HG02571 (cell line): Measurements from ENCODE around the gene LRRC7.

ENCODE experiments used
- ATAC-seq: cut with Tn5 transposase; IDR thresholded peaks from one replicate; pipeline ENCODE4 v1.9.1; 2021; ENCODE audit warnings: mild to moderate bottlenecking, moderate library complexity; ENCODE audit not compliant: unreplicated experiment

The LRRC7 gene

DNA sequence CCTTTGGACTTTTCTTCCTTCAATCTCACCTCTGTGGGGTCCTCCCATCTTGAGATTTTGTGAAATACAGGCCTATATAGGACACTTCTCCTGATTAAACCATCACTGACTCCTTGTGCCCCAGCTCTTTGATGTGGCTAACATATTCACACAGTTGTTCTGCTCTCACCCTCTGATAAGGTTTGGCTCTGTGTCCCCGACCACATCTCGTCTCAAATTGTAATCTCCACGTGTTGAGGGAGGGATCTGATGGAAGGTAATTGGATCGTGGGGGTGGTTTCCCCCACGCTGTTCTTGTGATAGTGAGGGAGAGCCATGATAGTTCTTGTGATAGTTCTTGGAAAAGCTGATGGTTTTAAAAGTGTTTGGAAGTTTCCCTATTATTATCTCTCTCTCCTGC is 19.7 kb downstream of the LRRC7 start:
- no peak for ATAC-seq

DNA sequence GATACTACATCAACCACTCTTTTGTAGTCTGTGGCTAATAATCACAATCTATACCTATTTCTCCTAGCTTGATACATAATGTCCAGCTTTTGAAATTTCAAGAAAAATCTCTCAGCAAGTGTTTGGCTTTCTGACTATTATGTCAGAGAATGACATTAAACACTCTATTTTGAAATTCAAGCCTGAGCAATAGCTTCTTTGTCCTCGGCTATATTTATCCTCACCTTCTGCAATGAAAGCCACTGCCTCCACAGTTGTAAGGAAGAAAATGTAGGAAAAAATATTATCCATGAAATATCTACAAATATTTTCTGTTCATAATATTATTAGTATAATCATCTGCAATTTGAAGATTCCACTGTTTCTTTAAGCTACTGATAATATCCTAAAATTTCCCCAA is 22.1 kb downstream of the LRRC7 start:
- no peak for ATAC-seq

DNA sequence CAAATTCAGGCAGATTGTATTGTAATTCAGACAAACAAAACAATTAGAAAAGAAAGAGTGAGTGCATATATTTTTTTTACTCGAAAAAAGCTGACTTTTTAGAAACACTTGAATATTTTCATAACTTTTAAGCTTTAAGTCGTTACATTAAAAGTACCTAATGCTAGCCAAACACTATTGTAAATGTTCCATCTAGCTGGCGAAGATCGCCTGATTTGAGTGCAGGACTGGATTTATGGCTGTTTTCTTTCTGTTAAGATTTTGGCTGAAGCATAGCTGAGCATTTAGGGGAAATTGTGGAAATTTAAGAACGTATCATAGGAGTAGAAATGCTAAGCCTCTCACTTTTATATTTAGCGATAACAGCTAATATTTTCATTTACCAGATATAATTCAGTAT is 24.6 kb downstream of the LRRC7 start:
- no peak for ATAC-seq

DNA sequence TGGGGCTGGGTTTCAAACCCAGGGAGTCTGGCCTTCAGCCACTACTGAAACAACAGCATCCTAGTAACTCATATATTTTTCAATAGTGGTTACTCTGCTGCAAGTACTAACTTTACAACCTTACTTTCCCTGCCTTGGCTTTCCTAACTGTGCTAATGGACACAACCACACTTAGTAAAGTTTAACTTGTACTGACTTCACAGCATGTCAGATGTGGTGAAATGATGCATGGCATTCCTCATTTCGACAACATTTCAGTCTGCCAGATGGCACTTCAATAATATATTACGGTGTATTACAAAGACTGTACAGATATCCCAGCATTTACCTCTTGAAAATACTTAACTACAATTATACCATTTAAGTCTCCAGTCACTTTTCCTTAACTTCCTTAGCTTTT is 27.8 kb downstream of the LRRC7 start:
- no peak for ATAC-seq

DNA sequence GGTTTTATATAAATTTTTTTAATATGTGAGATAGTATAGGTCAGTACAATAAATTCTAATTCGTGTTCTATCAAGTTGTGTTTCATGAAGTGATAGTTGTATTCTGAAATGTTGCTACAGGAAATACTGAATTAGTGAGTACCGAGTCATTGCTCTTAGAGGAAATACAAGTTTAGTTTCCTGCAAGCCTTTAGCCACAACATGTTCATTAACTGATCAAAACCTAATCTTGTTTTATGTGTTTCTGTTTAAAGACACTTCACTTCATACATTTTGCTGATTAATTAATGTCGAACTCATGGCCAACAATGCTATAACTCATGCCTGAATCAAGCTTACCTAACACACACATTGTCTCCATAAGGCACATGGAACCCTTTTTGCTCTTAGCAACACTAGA is 43.6 kb downstream of the LRRC7 start:
- ATAC-seq: no peak

DNA sequence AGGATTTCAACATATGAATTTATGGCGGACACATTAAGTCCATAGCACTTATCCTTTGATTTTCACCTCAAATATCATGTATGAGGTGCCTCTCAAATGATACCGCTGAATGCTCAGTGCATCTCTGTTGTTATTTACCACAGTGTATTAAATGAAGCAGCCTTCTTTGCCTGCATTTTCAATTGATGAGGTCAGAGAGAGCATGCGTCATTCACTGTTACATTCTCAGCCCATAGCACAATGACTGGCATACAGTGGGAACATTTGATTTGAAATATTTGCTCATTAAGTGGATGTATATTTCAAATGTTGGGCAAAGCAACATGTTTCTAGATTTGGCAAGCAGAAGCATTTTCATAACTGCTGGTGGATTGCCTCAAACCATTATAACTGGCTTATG is 45.7 kb downstream of the LRRC7 start:
- ATAC-seq: no peak

DNA sequence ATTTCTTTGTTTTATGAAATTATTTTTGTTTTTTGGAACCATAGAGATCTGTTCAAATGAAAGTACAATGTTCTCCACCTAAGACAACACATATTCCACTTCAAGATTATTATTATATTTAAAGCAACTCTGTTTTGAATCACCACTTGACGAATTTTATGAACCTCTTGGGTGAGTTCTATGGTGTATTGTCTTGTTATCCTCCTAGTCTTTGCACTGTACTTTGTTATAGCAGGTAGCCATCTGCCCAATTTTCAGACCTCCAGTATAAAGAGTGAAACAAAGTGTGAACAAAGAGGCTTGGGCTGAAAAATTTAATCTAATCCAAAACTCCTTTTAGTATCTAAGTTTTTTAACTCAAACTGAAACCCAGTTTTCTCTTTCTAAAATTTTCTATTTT is 71.0 kb downstream of the LRRC7 start:
- no peak for ATAC-seq

DNA sequence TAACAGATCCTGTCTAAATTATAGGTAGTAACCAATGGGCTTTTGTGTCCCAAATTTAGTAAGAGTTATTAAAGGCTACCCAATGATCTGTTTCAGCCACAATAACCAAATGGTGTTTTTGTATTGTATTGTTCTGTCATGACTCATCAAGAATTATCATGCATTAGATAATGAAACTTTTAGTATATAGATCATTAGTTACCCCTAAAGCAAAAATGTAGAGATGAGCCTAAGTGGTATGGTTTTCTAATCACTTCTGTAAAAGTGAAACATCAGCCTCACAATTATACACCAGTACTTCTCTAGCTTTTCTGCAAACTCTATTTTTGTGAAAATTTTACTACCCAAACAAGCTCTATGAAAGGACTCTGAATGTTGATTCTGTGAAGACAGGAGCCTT is 71.4 kb downstream of the LRRC7 start:
- ATAC-seq: no peak

DNA sequence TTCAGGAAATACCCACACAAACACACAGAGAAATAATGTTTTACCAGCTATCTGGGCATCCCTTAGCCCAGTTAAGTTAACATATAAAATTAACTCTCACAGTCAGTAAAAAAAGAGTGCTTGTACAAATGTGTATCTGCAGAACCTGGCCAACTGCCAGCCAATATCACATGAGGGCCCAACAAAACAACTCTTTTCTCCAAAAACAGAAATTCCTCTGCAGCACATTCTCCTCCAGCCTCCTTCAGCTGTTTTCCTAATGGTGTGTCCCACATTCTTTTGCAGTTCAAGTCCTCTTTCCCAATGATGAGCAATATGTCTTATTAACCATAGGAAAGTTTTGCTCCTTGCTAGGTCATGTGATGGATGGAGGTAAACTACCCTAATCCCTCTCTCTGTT is 75.5 kb downstream of the LRRC7 start:
- ATAC-seq: no peak

DNA sequence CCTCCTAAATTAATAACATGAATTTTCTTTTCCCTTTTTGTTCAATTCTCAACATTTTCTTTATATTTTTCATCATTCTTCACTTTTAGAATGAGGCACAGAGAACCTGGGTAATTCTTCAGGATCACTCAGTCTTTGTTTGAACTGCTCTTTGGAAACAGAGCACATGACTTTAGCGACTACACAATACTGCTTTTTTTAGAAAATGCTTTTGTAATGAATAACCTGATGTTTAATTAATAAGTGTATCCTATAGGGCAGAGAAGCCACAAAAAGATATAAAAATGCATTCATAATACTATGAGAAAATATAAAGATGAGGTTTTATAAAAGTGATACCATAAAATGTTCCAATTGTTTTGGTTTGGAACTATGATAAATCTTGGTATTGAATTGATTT is 77.8 kb downstream of the LRRC7 start:
- ATAC-seq: no peak

DNA sequence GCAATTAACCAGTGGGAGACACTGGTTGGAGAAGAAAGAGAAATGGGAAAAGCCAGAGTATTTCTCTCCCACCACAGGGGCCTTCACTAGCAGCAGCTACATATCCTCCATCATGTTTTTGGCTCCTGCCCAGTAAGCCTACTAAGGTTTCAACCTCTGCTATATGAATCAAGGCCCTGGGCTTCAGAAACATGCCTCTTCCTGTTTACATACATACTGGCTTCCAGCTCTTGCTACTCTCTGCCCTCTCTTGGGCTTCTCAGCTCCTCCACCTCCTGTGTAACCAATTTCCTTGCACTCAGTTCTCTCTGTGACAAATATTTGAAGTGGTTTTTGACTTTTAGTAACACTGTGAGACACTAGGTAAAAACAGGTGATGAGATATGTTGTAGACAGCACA is 80.8 kb downstream of the LRRC7 start:
- no peak for ATAC-seq

DNA sequence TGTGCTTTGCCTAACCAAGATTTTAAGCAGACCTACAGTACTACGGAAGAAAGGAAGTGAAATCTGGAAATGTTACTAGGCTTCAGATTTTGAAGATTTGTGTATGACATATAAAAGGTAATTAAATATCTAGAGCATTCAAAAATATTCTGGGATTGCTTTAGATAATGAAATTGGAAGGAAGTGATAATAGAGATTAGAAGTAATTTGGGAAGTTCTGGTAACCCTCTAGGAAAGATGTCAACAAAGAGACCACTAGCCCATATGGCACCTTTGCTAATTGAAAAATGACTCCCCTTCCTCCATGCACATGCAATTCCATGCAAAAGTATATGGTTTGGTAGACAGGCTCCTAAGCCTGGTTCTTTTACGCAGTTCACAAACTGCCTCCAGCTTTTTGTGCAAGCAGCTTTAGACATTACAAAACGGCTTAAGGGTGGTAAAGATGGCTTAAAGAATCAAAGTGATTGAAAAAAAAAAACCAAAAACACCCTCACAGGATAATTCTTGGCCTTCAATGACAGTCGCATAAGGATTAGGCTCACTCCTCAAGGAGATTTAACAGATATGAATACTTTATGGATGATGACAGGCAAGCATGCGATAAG is 81.8 kb downstream of the LRRC7 start:
- no peak for ATAC-seq

DNA sequence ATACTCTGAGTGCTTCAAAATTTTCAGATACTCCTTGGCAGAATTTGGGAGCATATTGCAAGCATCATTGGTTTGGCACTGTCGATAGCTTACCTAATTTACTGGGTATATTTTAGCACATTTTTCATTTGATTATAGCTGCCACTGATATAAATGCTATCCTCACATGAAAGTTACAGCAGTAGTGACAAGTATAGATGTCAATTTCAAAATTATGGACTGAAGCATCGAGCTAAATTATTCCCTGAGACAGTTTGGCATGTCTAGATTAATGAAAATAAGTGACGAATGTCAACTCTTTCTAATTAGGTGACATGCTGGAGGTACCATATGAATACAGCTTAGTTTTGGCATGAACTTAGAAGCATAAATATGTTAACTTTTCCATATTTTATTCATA is 83.1 kb downstream of the LRRC7 start:
- ATAC-seq: no peak

DNA sequence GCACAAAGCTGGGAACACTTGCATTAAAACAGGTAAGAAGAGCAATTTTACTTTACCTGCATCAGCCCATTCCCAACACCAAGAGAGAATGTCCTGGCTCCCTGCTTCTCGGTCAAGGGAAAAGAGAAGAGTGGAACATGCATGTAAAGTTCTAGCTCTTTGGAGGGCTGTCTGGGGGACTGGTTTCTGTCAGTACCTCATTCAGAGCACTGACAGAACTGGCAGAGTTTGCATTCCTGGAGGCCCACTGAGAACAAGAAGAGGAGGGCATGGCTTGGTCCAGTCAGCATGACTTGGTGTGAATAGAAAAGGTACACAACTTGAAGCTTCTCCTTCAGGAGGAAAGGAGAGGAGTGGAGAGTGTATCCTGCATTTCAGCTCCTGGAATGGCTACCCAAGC is 83.9 kb downstream of the LRRC7 start:
- no peak for ATAC-seq

DNA sequence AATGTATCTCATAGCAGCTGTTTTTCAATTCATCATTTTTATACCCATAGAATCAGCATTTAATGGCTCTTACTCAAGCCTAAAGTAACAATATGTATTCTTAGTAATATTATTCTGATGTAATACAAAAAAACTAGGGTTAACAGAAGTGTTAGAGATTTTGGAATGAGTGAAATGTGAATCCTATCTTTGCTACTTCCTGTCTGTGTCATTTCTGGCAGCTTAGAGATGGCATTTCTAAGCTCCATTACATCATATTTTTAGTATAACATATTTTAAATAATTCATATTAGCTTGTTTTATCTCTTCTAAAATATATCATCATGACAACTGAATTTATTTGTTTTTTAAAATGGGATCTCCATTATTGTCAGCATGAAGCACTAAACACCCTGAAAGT is 90.2 kb downstream of the LRRC7 start:
- no peak for ATAC-seq

DNA sequence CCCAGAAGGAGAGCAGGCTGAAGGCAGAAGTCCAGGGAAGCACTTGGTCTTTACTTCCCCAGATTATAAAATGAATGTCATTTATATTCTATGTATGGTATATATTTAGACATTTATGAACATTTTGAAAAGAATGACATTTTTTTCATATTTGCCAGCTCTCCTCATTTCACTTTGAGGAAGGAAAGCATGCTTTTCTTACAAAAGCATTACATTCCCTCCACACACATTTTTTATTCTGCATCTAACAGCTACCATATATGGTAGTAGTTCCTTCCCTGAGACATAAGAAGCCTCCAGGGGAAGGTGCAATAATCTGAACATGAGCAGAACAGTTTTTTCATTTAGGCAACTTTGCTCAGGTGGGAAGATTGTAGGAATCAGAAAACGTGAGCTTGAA is 94.0 kb downstream of the LRRC7 start:
- no peak for ATAC-seq

DNA sequence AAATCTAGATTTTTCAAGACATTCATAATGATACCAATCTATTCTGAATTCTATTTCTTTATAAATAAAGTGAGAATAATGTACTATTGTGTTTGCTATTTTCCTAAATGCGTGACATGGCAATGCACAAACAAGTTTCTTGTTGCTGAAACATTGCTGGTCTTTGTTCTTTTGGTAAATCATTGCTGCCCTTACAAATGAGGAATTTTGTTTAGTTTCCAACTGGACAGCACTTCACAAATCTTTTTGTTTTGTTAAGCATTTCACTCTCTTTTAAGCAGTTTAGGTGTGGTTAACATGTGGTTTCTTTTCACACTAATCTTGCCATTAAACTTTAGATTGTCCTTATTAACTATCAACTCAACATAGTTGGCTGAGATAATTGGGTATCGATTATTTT is 94.6 kb downstream of the LRRC7 start:
- ATAC-seq: no peak

DNA sequence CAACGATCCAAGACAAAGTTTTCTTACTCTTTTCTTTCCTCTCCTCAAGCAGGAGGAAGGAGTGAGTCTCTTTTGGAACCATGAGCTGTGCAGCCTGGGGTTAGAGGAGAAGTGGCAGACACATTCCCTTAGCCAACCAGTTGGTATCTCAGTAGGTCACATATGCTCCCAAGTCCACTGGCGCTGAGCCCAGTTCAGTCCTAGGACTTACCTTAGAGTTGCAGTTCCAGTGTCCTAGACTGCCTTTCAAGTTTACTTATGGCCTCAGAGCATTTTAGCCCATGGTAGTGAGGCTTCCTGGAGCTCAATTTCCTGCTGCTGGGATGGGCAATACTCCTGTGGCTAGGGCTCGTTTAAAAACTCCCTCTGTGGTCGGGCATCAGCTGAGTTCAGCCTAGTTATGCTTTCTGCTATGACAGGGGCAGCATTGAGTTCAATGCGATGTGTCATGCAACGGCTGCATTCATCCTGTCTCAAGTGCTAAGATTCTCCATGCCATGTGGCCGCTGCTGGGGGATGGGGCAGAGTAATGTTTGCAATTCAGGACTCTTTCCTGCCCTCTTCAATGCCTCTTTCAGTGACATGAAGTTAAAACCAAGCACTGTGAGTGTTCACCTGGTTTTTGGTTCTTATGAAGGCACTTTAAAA is 103.8 kb downstream of the LRRC7 start:
- no peak for ATAC-seq

DNA sequence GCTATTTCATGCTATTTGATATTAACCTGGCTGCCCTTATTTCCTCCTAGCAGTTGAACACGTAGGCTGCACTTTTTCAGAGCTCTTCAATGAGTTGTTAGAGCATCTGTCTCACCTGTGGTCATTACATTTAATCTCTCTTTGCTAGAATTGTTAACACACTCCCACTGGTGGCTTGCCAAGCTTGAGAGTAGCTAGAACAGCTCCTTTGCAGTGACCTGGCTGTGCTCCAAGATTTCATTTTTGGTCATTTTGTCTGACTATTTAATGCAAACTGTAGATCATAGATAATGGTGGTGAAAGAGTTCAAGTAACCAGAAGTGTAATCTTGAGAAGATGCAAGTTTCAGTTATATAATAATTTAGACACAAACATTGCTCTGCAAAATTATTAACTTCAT is 105.6 kb downstream of the LRRC7 start:
- ATAC-seq: no peak

DNA sequence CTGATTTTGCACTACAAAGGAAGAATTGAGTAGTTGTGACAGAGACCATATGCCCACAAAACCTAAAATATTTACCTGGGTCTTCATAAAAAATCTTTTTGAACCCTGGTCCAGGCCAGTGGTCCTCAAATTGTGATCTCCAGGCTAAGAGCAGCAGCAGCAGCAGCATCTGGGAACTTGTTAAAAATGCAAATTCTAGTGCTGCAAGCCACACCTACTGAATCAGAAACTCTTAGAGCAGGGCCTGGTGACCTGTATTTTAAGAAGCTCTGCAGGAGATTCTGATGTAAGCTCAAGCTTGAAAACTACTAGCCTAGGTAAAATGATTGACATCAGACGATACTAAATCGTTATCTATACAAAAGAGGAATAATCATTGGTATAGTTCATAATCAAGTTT is 112.2 kb downstream of the LRRC7 start:
- no peak for ATAC-seq

DNA sequence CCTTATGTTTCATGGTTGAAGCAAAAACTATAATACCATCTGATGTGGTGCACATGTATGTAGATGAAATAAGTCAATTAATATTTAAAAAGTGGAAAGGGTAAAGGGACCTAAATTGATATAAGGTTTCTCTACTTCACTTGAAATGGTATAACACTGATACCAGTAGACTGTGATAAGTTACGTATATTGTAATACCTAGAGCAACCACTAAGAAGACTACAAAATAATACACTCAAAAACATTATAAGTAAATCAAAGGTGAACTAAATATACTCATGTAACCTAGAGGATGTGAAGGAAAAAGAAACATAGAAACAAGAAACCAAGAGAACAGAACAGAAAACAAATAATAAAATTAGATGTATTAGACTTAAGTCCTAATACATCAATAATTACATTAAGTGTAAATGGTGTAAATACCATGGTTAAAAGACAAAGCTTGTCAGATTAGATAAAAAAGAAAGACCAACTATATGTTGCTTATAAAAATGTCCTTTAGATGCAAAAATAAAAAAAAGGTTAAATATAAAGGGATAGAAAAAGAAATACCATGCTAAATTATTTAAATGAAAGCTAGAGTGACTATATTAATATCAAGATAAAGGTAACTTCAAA is 118.8 kb downstream of the LRRC7 start:
- ATAC-seq: no peak

DNA sequence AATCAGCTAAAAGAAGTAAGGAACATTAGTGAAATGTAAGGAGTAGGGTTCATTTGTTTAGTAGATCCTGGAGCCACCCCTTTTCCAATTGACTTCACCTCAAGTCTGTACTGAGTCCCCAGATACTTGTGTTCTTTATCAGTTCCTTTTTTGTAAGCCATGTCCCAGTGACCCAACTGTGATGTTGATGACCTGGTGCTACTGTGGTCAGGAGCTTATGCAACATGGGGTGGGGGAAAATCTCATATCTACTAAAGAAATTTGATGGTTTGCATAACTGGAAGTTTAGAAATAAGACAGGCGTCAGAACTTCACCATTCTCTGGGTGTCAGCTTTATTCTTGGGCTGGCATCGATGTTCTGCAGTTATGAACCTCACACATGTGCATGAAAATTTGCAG is 120.5 kb downstream of the LRRC7 start:
- ATAC-seq: no peak

DNA sequence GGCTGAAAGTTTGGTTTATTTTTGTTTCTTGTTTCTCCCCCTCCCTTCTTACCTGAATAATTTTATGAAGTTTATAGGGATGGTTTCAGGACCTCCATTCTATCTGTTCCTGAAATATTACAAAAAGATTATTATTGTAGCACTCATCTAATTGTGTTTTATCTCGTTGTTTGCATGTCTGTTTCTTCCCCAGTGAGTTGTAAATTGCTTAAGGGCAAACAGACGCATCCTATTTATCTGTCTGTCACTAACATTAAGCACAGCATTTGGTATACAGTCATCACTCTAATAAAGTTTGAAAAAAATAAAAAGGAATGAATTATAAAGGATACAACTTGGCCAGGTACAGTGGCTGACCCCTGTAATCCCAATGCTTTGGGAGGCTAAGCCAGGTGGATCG is 123.5 kb downstream of the LRRC7 start:
- ATAC-seq: no peak
